K562 (cell line): Measurements from ENCODE around the gene IL6ST. TPM values are rescaled to one million over a fixed set of nuclear protein-coding genes. Genes with fewer than 3 reads are reported as not detected.

Source experiments
- BCL6 ChIP-seq: fragments of 250-450 bp; sonication (Bioruptor Pico); IDR thresholded peaks from 2 replicates; pipeline ENCODE4 v1.4.0; 2020
- CCAR2 ChIP-seq: fragments of 200-400 bp; formaldehyde crosslinking; IDR thresholded peaks from 2 replicates; pipeline ENCODE4 v1.6.1; 2017; ENCODE audit warnings: mild to moderate bottlenecking, low read depth, low read length
- FOXA3 ChIP-seq, 2 experiments: fragments of 450-650 bp in 1 of 2; sonication (generic) in 1 of 2; formaldehyde crosslinking; IDR thresholded peaks in 1 of 2; conservative IDR thresholded peaks in 1 of 2; 2 replicates each; pipeline versions ENCODE4 v1.4.0 to v1.8.0; 2020 to 2022; ENCODE audit warnings: mild to moderate bottlenecking in 2 of 2, missing genetic modification reagents in 1 of 2
- HDGF ChIP-seq: fragments of 450-650 bp; IDR thresholded peaks from 2 replicates; pipeline ENCODE4 v1.6.1; 2016
- RCOR1 ChIP-seq, 2 experiments: IDR thresholded peaks; 2 replicates each; pipeline ENCODE4 v1.6.1; 2012; ENCODE audit warnings: low read depth in 2 of 2, low read length in 2 of 2, borderline replicate concordance in 1 of 2, improper control_type of control experiment in 1 of 2
- REST ChIP-seq, 2 experiments: fragments of 450-650 bp; formaldehyde crosslinking in 1 of 2; IDR thresholded peaks; 2 replicates each; pipeline versions ENCODE4 v1.4.0 to v1.6.1; 2014 to 2020; ENCODE audit warnings: mild to moderate bottlenecking in 2 of 2, borderline replicate concordance in 1 of 2, low read depth in 1 of 2
- SIX5 ChIP-seq, 2 experiments: IDR thresholded peaks; 2 replicates each; pipeline ENCODE4 v1.6.1; 2011; ENCODE audit warnings: low read length in 2 of 2, borderline replicate concordance in 1 of 2, low read depth in 1 of 2, mild to moderate bottlenecking in 1 of 2, moderate library complexity in 1 of 2; ENCODE audit not compliant: insufficient read depth in 1 of 2
- SMAD1 ChIP-seq: fragments of 150-350 bp; IDR thresholded peaks from 2 replicates; pipeline ENCODE4 v1.6.1; 2014; ENCODE audit warnings: low read length, low read depth; ENCODE audit not compliant: partially characterized antibody
- THRAP3 ChIP-seq: fragments of 450-650 bp; IDR thresholded peaks from 2 replicates; pipeline ENCODE4 v1.6.1; 2016; ENCODE audit warnings: mild to moderate bottlenecking, inconsistent platforms, borderline replicate concordance
- ZBTB12 ChIP-seq: fragments of 250-450 bp; sonication (Bioruptor Pico); IDR thresholded peaks from 2 replicates; pipeline ENCODE4 v1.4.0; 2020
- ZEB2 ChIP-seq: fragments of 450-650 bp; IDR thresholded peaks from 2 replicates; pipeline ENCODE4 v1.6.1; 2016
- ZNF586 ChIP-seq: fragments of 450-650 bp; formaldehyde crosslinking; conservative IDR thresholded peaks from 2 replicates; pipeline ENCODE4 v1.4.0; 2020; ENCODE audit warnings: mild to moderate bottlenecking, moderate library complexity
- ZNF644 ChIP-seq: fragments of 200-800 bp; sonication (Bioruptor generic); IDR thresholded peaks from 2 replicates; pipeline ENCODE4 v1.6.1; 2016; ENCODE audit warnings: low read depth, missing genetic modification characterization, missing compliant biosample characterization
- ZNF780A ChIP-seq: fragments of 250-450 bp; sonication (Bioruptor Pico); IDR thresholded peaks from 2 replicates; pipeline ENCODE4 v1.5.0; 2021; ENCODE audit warnings: mild to moderate bottlenecking
- polyA plus RNA-seq, 8 experiments: library from polyadenylated mRNA; depleted of rRNA in 4 of 8; stranded (reverse) in 5 of 8; unstranded in 3 of 8; fragments of >200 nt; fragmentation: Nextera tagmentation in 2 of 8; fragmentation: Illumina TruSeq in 1 of 8; extraction: Ambion mirVana in 2 of 8; extraction: Trizol in 1 of 8; gene quantifications; 2 replicates each; pipeline versions ENCODE4 v1.2.1 to v1.2.3, GENCODE V29; 2011 to 2014; ENCODE audit warnings: inconsistent platforms in 1 of 8, missing spikeins in 1 of 8
- total RNA-seq, 7 experiments: library from RNA; depleted of rRNA in 6 of 7; stranded (reverse); fragments of >200 nt in 6 of 7; fragmentation: Illumina TruSeq in 2 of 7; extraction: Trizol in 2 of 7; gene quantifications; 2 replicates each; pipeline versions ENCODE4 v1.2.1 to v1.2.3, GENCODE V29; 2011 to 2021; ENCODE audit warnings: low replicate concordance in 1 of 7
- TF ChIP-seq, protein P1 (sequence below): sonication (generic); formaldehyde crosslinking; IDR thresholded peaks from 2 replicates; pipeline ENCODE4 v1.8.1; 2023; ENCODE audit warnings: mild to moderate bottlenecking, missing genetic modification reagents
- TF ChIP-seq, protein P2 (sequence below): fragments of 250-450 bp; sonication (Bioruptor Pico); IDR thresholded peaks from 2 replicates; pipeline ENCODE4 v1.5.0; 2021

IL6ST gene
- total and polyA plus RNA-seq, 9 of the 15 experiments (the other 6 are each of a cell fraction or from before 2014, with no cell fraction given), result 2.0 to 27.0 (median 7.9) TPM

DNA sequence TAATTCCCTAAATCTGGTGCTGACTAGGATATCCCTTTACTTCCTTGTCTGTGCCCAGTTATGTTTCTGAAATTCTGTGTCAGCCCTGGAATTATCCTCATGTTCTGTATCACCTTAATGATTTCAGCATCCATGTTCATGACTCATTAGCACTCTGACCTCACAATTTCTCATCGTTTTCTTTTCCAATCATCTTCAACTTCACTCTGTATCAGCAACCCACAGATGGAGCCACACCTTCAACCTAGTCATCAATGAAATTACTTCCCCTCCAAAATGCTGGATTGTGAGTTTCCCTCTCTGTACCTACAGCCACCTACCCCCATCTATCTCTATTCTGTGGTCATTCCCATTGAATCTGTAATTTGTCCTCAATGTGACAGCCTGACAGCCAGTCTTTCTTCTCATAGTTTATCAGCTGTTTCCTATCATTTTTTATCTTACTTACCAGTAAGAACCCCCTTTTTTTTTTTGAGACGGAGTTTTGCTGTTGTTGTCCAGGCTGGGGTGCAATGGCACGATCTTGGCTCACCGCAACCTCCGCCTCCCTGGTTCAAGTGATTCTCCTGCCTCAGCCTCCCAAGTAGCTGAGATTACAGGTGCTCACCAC, 3.1 kb upstream of the IL6ST start (continued):
- no peak for TF ChIP-seq SIX5 (IDR thresholded peaks at IDR 0.05; ENCODE audit: borderline replicate concordance in 1 of 2, insufficient read depth in 1 of 2, low read depth in 1 of 2, low read length in 2 of 2)
- no peak for TF ChIP-seq ZBTB12
- no peak for TF ChIP-seq ZNF780A (CRISPR knock-in tag)
- TF ChIP-seq, protein P1, sequence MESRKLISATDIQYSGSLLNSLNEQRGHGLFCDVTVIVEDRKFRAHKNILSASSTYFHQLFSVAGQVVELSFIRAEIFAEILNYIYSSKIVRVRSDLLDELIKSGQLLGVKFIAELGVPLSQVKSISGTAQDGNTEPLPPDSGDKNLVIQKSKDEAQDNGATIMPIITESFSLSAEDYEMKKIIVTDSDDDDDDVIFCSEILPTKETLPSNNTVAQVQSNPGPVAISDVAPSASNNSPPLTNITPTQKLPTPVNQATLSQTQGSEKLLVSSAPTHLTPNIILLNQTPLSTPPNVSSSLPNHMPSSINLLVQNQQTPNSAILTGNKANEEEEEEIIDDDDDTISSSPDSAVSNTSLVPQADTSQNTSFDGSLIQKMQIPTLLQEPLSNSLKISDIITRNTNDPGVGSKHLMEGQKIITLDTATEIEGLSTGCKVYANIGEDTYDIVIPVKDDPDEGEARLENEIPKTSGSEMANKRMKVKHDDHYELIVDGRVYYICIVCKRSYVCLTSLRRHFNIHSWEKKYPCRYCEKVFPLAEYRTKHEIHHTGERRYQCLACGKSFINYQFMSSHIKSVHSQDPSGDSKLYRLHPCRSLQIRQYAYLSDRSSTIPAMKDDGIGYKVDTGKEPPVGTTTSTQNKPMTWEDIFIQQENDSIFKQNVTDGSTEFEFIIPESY, result no peak
- no peak for TF ChIP-seq SMAD1
- TF ChIP-seq, protein P2, sequence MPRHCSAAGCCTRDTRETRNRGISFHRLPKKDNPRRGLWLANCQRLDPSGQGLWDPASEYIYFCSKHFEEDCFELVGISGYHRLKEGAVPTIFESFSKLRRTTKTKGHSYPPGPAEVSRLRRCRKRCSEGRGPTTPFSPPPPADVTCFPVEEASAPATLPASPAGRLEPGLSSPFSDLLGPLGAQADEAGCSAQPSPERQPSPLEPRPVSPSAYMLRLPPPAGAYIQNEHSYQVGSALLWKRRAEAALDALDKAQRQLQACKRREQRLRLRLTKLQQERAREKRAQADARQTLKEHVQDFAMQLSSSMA (CRISPR knock-in tag), result no peak
- no peak for TF ChIP-seq CCAR2
- no peak for TF ChIP-seq FOXA3 (CRISPR knock-in tag; conservative IDR thresholded peaks at IDR 0.05 in 1 of 2, IDR thresholded peaks at IDR 0.05 in 1 of 2)
- TF ChIP-seq BCL6 (CRISPR knock-in tag), result no peak
- TF ChIP-seq ZNF586 (CRISPR knock-in tag), result no peak
- TF ChIP-seq HDGF, result no peak
- peak; percentile 55; the same call in 1 of the 2 replicates for TF ChIP-seq ZEB2
- 0 out of 2 replicates have a peak, but pooled peaks have one; percentile 3 for TF ChIP-seq REST (IDR thresholded peaks at IDR 0.05; ENCODE audit: borderline replicate concordance)
- TF ChIP-seq REST (CRISPR knock-in tag; IDR thresholded peaks at IDR 0.05; ENCODE audit: low read depth), result no peak
- no peak for TF ChIP-seq ZNF644
- TF ChIP-seq THRAP3, result no peak
- TF ChIP-seq RCOR1 (IDR thresholded peaks at IDR 0.05; ENCODE audit: borderline replicate concordance in 1 of 2, low read depth in 2 of 2, low read length in 2 of 2), result no peak
